Epithelial cell of proximal tubule (primary cell): ENCODE measurements around the gene HAL. TPM values are rescaled to one million over a fixed set of nuclear protein-coding genes. Genes with fewer than 3 reads are reported as not detected.

Experiments used
- DNase-seq: peaks from one replicate; pipeline ENCODE4 v3.0.0-alpha.2; 2011; ENCODE audit warnings: low read depth
- H3K4me3 ChIP-seq: 2 replicates; pipeline ENCODE4 v1.5.1; 2011; ENCODE audit warnings: low read depth, mild to moderate bottlenecking, low read length
- CTCF ChIP-seq: conservative IDR thresholded peaks from 2 replicates; pipeline ENCODE4 v1.5.1; 2012; ENCODE audit warnings: low read depth, mild to moderate bottlenecking, low read length
- total RNA-seq: library from RNA; depleted of rRNA; stranded (reverse); fragments of >200 nt; gene quantifications from 2 replicates; pipeline ENCODE4 v1.2.3, GENCODE V29; 2015

The HAL gene
- total RNA-seq, 1 donor from 2014 or later = 0.23 TPM

GRCh38 chr12:95959107-95959506, 37.0 kb downstream of the HAL start:
- no peak overlapping the region for H3K4me3 ChIP-seq
- TF ChIP-seq CTCF = peak; percentile 52
- no peak for DNase-seq

GRCh38 chr12:95956557-95957145, 39.5 kb downstream of the HAL start:
- TF ChIP-seq CTCF = no peak
- no peak for DNase-seq
- H3K4me3 ChIP-seq = no peak overlapping the region

GRCh38 chr12:95955549-95956159, 40.5 kb downstream of the HAL start:
- TF ChIP-seq CTCF = no peak

GRCh38 chr12:95953000-95953399, 43.1 kb downstream of the HAL start:
- H3K4me3 ChIP-seq = no peak overlapping the region
- no peak for TF ChIP-seq CTCF
- DNase-seq = no peak

More at GRCh38 chr12:95955549-95956159, 40.5 kb downstream of the HAL start:
- H3K4me3 ChIP-seq = no peak overlapping the region
- no peak for DNase-seq

- H3K4me3 ChIP-seq = no peak overlapping the region
- DNase-seq = no peak
- no peak for TF ChIP-seq CTCF
These were observed 44.6 kb downstream of the HAL start for GRCh38 chr12:95951515-95951914.

- no peak for TF ChIP-seq CTCF
- H3K4me3 ChIP-seq = no peak overlapping the region
- no peak for DNase-seq
These were observed 46.5 kb downstream of the HAL start for GRCh38 chr12:95949477-95950206.
